ENCODE data around the gene TMPRSS9. TPM values are rescaled to one million over a fixed set of nuclear protein-coding genes. Genes with fewer than 3 reads are reported as not detected.
"Not testable (repeated sequence)": the region's sequence is repeated elsewhere in the genome, so short reads cannot be mapped to it uniquely, and the experiment has no call there.

Gene TMPRSS9
- total RNA-seq, 1 donor from 2014 or later = not detected

DNA sequence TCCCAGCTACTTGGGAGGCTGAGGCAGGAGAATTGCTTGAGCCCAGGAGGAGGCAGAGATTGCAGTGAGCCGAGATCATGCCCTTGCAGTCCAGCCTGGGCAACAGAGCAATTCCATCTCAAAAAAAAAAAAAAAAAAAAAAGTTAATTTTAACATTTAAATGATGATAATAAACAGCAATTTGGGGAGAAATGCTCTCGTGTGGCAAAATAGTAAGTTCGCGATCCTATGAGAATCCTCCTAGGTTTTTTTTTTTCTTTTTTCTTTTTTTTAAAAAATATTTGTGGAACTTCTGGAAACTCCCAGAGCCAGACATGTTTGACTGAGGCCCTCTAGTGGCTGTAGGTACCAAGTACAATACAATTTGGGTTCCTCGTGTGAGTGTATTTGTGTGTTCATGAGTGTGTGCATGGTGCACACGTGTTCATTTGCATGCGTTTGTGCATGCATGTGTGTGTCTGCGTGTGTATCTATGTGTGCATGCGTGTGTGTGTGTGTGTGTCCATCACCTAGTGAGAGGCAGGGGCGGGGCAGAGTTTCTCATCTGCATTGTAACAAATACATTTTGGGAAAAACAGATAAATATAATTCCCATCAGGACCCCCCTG is 31.2 kb downstream of the TMPRSS9 start:
- POLR2A ChIA-PET = interaction anchor here (0.6 to 1.4 kb wide), 4 partner anchors 73 to 223 kb away, joined by 3 to 13 read pairs (median 3); no protein-coding TSS in a partner anchor
- ATAC-seq (ENCODE audit: low read depth) = peak; percentile 56
- H3K36me3 Mint-ChIP-seq (ENCODE audit: low read depth) = no peaks in the 10 kb centered on the region
- CTCF ChIA-PET = interaction anchor here (0.7 to 1.5 kb wide), 2 partner anchors 137 to 235 kb away, joined by 3 to 4 read pairs; no protein-coding TSS in a partner anchor
- H3K4me3 Mint-ChIP-seq = no peak overlapping the region
- DNase-seq = no peak
- peak overlapping the region; percentile 74 for H3K27ac Mint-ChIP-seq
- no peaks in the 10 kb centered on the region for H3K27me3 Mint-ChIP-seq
- no peaks in the 10 kb centered on the region for H3K9me3 Mint-ChIP-seq
- intact Hi-C loops (cut with micrococcal nuclease) = loop anchor here (1.0 to 5.0 kb wide), 6 partner anchors 58 to 246 kb away; partner anchors contain the start of genes PLEKHJ1 and SF3A2
- H3K4me1 Mint-ChIP-seq = peaks cover 34% of the 10 kb centered on the region
- TF ChIP-seq, protein P1, sequence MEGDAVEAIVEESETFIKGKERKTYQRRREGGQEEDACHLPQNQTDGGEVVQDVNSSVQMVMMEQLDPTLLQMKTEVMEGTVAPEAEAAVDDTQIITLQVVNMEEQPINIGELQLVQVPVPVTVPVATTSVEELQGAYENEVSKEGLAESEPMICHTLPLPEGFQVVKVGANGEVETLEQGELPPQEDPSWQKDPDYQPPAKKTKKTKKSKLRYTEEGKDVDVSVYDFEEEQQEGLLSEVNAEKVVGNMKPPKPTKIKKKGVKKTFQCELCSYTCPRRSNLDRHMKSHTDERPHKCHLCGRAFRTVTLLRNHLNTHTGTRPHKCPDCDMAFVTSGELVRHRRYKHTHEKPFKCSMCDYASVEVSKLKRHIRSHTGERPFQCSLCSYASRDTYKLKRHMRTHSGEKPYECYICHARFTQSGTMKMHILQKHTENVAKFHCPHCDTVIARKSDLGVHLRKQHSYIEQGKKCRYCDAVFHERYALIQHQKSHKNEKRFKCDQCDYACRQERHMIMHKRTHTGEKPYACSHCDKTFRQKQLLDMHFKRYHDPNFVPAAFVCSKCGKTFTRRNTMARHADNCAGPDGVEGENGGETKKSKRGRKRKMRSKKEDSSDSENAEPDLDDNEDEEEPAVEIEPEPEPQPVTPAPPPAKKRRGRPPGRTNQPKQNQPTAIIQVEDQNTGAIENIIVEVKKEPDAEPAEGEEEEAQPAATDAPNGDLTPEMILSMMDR (IDR thresholded peaks at IDR 0.05) = peak; percentile 82

GRCh38 chr19:2392366-2392765 is 32.3 kb downstream of the TMPRSS9 start:
- Mint-ChIP-seq H3K9me3 (no peaks in the 10 kb centered on the region), H3K36me3 (ENCODE audit: low read depth) (no peaks in the 10 kb centered on the region), H3K4me3 (no peak overlapping the region), H3K27ac (no peak overlapping the region), H3K27me3 (no peaks in the 10 kb centered on the region), H3K4me1 (peaks cover 34% of the 10 kb centered on the region)
- no peak for ATAC-seq (ENCODE audit: low read depth)
- intact Hi-C loops (cut with micrococcal nuclease) = loop anchor here (5.0 kb wide), 2 partner anchors 220 to 245 kb away; no protein-coding TSS in a partner anchor
- no peak for DNase-seq
- TF ChIP-seq, protein P1 (IDR thresholded peaks at IDR 0.05) = no peak
- POLR2A ChIA-PET = interaction anchor here (1.1 to 2.3 kb wide), 6 partner anchors 35 to 305 kb away, joined by 3 to 13 read pairs (median 6); partner anchors contain the start of genes GADD45B and TIMM13
- CTCF ChIA-PET = interaction anchor here (0.7 to 1.8 kb wide), 12 partner anchors 54 to 236 kb away, joined by 3 to 6 read pairs (median 4); partner anchors contain the start of gene PLEKHJ1

DNA sequence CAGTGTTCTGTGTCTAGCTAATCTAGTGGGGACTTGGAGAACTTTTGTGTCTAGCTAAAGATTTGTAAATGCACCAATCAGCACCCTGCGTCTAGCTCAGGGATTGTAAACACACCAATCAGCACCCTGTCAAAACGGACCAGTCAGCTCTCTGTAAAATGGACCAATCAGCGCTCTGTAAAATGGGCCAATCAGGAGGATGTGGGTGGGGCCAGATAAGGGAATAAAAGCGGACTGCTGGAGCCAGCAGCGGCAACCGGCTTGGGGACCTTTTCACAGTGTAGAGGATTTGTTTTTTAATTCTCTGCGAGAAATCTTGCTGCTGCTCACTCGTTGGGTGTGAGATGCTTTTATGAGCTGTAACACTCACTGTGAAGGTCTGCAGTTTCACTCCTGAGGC is 32.8 kb downstream of the TMPRSS9 start:
- H3K27ac Mint-ChIP-seq; H3K4me3 Mint-ChIP-seq; H3K9me3 Mint-ChIP-seq; ATAC-seq (ENCODE audit: low read depth); H3K36me3 Mint-ChIP-seq (ENCODE audit: low read depth); H3K27me3 Mint-ChIP-seq; DNase-seq: not testable (repeated sequence)
- ChIA-PET POLR2A (interaction anchor here (0.9 to 2.3 kb wide), 10 partner anchors 27 to 305 kb away, joined by 3 to 16 read pairs (median 6); partner anchors contain the start of genes GADD45B and TIMM13), CTCF (interaction anchor here (0.6 to 1.8 kb wide), 11 partner anchors 53 to 234 kb away, joined by 3 to 6 read pairs (median 4); partner anchors contain the start of gene PLEKHJ1)
- intact Hi-C loops (cut with micrococcal nuclease) = loop anchor here (5.0 kb wide), 2 partner anchors 219 to 244 kb away; no protein-coding TSS in a partner anchor
- H3K4me1 Mint-ChIP-seq = peaks cover 34% of the 10 kb centered on the region

- H3K4me1 Mint-ChIP-seq = peaks cover 34% of the 10 kb centered on the region
- CTCF ChIA-PET = interaction anchor here (0.6 to 1.2 kb wide), 9 partner anchors 10 to 1495 kb away, joined by 3 to 4 read pairs (median 3); partner anchors contain the start of gene PLEKHJ1
- peak; percentile 52 for ATAC-seq (ENCODE audit: low read depth)
- intact Hi-C loops (cut with micrococcal nuclease) = loop anchor here (5.0 kb wide), 2 partner anchors 218 to 243 kb away; no protein-coding TSS in a partner anchor
- no peaks in the 10 kb centered on the region for H3K27me3 Mint-ChIP-seq
- TF ChIP-seq, protein P1 (IDR thresholded peaks at IDR 0.05) = no peak
- no peaks in the 10 kb centered on the region for H3K9me3 Mint-ChIP-seq
- H3K36me3 Mint-ChIP-seq (ENCODE audit: low read depth) = no peaks in the 10 kb centered on the region
- DNase-seq = no peak
- H3K4me3 Mint-ChIP-seq = peak overlapping the region; percentile 81
- peak overlapping the region; percentile 80 for H3K27ac Mint-ChIP-seq
- POLR2A ChIA-PET = interaction anchor here (0.6 to 2.3 kb wide), 16 partner anchors 13 to 231 kb away, joined by 3 to 16 read pairs (median 4); partner anchors contain the start of genes GADD45B, LSM7, SPPL2B and TIMM13
Measured at GRCh38 chr19:2394054-2394441, 34.0 kb downstream of the TMPRSS9 start.

DNA sequence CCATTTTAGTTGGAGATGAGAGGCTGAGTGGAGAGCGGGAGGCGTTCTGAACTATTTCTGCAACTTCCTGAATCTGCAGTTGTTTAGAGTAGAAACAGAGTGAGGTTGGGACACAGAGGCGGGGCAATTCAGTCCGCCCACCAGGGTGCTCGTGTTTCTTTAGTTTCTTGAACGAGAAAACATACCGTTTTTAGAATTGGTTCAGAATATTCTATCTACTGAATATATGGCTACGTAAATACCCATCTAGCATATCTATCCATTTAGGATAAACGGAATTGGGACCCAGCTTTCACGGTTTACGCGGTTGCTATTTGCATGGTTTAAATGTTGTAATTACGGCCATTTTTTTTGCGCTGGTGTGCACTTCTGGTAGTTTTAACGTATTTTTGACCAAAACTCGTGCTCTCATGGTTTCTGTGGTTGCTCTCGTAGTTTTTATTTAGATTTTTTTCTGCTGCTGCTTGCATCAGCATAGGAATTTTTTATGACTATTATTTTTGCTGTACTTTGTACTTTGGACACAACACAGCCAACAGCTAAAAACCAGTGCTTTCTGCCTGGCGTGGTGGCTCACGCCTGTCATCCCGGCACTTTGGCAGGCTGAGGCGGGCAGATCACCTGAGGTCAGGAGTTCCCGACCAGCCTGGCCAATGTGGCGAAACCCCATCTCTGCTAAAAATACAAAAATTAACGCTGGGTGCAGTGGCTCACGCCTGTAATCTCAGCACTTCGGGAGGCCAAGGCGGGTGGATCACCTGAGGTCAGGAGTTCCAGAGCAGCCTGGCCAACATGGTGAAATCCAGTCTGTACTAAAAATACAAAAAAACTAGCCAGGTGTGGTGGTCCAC is 34.6 kb downstream of the TMPRSS9 start:
- DNase-seq = no peak

DNA sequence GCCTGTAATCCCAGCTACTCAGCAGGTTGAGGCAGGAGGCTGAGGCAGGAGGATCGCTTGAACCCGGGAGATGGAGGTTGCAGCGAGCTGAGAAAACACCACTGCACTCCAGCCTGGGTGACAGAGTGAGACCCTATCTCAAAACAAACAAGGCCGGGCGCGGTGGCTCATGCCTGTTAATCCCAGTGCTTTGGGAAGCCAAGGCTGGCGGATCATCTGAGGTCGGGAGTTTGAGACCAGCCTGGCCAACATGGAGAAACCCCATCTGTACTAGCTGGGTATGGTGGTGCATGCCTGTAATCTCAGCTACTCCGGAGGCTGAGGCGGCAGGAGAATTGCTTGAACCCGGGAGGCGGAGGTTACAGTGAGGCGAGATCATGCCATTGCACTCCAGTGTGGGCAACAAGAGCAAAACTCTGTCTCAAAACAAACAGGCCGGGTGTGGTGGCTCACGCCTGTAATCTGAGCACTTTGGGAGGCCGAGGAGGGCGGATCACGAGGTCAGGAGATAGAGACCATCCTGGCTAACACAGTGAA is 35.3 kb downstream of the TMPRSS9 start:
- ATAC-seq (ENCODE audit: low read depth); DNase-seq; H3K27me3 Mint-ChIP-seq; H3K9me3 Mint-ChIP-seq; H3K36me3 Mint-ChIP-seq (ENCODE audit: low read depth); intact Hi-C loops (cut with micrococcal nuclease); H3K27ac Mint-ChIP-seq; CTCF ChIA-PET: not testable (repeated sequence)
- peaks cover 33% of the 10 kb centered on the region for H3K4me1 Mint-ChIP-seq
- POLR2A ChIA-PET = interaction anchor here (0.7 to 1.5 kb wide), 3 partner anchors 64 to 143 kb away, joined by 3 to 5 read pairs (median 3); no protein-coding TSS in a partner anchor
- peak overlapping the region; percentile 81 for H3K4me3 Mint-ChIP-seq

More for the DNA sequence above, 34.6 kb downstream of the TMPRSS9 start:
- TF ChIP-seq, protein P1 (IDR thresholded peaks at IDR 0.05) = no peak
- Mint-ChIP-seq H3K4me3 (peak overlapping the region; percentile 81), H3K27ac (peak overlapping the region; percentile 80), H3K4me1 (peaks cover 34% of the 10 kb centered on the region), H3K9me3 (no peaks in the 10 kb centered on the region), H3K27me3 (no peaks in the 10 kb centered on the region), H3K36me3 (ENCODE audit: low read depth) (no peaks in the 10 kb centered on the region)
- intact Hi-C loops (cut with micrococcal nuclease) = loop anchor here (5.0 kb wide), 2 partner anchors 218 to 243 kb away; no protein-coding TSS in a partner anchor
- POLR2A ChIA-PET = interaction anchor here (0.7 to 2.0 kb wide), 9 partner anchors 12 to 226 kb away, joined by 3 to 8 read pairs (median 4); partner anchors contain the start of genes LSM7 and SPPL2B
- CTCF ChIA-PET = interaction anchor here (0.6 to 1.2 kb wide), 8 partner anchors 11 to 1495 kb away, joined by 3 to 4 read pairs (median 3); partner anchors contain the start of gene PLEKHJ1
- peak; percentile 85 for ATAC-seq (ENCODE audit: low read depth)

DNA sequence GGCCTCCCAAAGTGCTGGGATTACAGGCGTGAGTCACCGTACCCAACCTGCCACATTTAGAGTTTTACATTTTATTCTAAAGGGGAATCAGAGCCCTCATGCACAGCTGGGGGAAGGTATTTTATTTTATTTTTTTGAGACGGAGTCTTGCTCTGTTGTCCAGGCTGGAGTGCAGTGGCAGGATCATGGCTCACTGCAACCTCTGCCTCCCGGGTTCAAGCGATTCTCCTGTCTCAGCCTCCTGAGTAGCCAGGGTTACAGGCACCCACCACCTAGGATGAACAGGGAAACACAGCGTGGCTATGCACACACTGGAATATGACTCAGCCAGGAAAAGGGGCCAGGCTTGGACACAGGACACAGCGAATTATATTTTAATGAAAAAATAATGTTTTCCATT is 37.1 kb downstream of the TMPRSS9 start:
- ATAC-seq (ENCODE audit: low read depth); intact Hi-C loops (cut with micrococcal nuclease); H3K9me3 Mint-ChIP-seq; POLR2A ChIA-PET; H3K36me3 Mint-ChIP-seq (ENCODE audit: low read depth); DNase-seq; H3K27ac Mint-ChIP-seq; H3K4me3 Mint-ChIP-seq; H3K27me3 Mint-ChIP-seq; CTCF ChIA-PET: not testable (repeated sequence)
- H3K4me1 Mint-ChIP-seq = peaks cover 26% of the 10 kb centered on the region

Measured in activated B cell treated with CpG ODN at 0.5 μM for 24 hours (primary cell).